Endothelial cell of umbilical vein (primary cell): ENCODE data around the gene FBXL14. TPM values are rescaled to one million over a fixed set of nuclear protein-coding genes. Genes with fewer than 3 reads are reported as not detected.

ENCODE experiments used
- BruUV-seq: library from RNA; stranded (reverse); fragments of 400-500 nt; replicated peaks from 2 replicates; lab custom pipeline; 2021; lab: Mats Ljungman, UMichigan
- CTCF ChIA-PET: fragments of 300-600, 350-600 bp; sonication (Branson Sonifier 250); formaldehyde crosslinking; loops from one replicate; lab custom pipeline; 2021; ENCODE audit warnings: antibody characterized with exemption, inconsistent platforms; lab: Charles Lee
- POLR2A ChIA-PET: fragments of 300-600, 350-600 bp; sonication (Branson Sonifier 250); formaldehyde crosslinking; loops from one replicate; lab custom pipeline; 2021; ENCODE audit warnings: antibody characterized with exemption, inconsistent platforms; lab: Charles Lee
- DNase-seq: peaks from one replicate; pipeline ENCODE4 v3.0.0-alpha.2; 2011; ENCODE audit warnings: low read depth, low spot score
- FAIRE-seq: peaks from 2 replicates; lab custom pipeline; 2011; peaks lifted over from hg19 to GRCh38; lab: Jason Lieb, UNC
- H2AFZ ChIP-seq: 2 replicates; pipeline ENCODE4 v1.6.0; 2012; ENCODE audit warnings: low read depth, low read length, control low read depth, inconsistent platforms
- H3K27ac ChIP-seq: 2 replicates; pipeline ENCODE4 v1.5.1; 2011; ENCODE audit warnings: low read depth, mild to moderate bottlenecking, control low read depth, low read length, moderate library complexity; ENCODE audit not compliant: insufficient read depth
- H3K27me3 ChIP-seq, 2 experiments: 2 replicates each; pipeline versions ENCODE4 v1.6.0 to v1.6.1; 2011; ENCODE audit warnings: low read length in 2 of 2, mixed read lengths in 1 of 2; ENCODE audit not compliant: control insufficient read depth in 2 of 2, insufficient read depth in 2 of 2
- H3K36me3 ChIP-seq, 2 experiments: 2 replicates in 1 of 2; 3 replicates in 1 of 2; pipeline ENCODE4 v1.5.1; 2011; ENCODE audit warnings: low read length in 2 of 2, mild to moderate bottlenecking in 1 of 2, moderate library complexity in 1 of 2; ENCODE audit not compliant: control insufficient read depth in 2 of 2, insufficient read depth in 2 of 2; ENCODE audit errors: extremely low read depth in 1 of 2
- H3K4me1 ChIP-seq: 3 replicates; pipeline ENCODE4 v1.5.1; 2011; ENCODE audit warnings: mild to moderate bottlenecking, low read length; ENCODE audit not compliant: control insufficient read depth, insufficient read depth; ENCODE audit errors: extremely low read depth
- H3K4me2 ChIP-seq: 2 replicates; pipeline ENCODE4 v1.6.1; 2011; ENCODE audit warnings: low read length, control low read depth, mixed read lengths; ENCODE audit not compliant: insufficient read depth
- H3K4me3 ChIP-seq, 3 experiments: fragments of 200-600 bp in 1 of 3; sonication (generic), shearing (Covaris generic) in 1 of 3; replicated peaks in 1 of 3; 2 replicates each; pipeline ENCODE4 v1.5.1; 2011 to 2016; ENCODE audit warnings: control low read depth in 3 of 3, low read length in 3 of 3, mild to moderate bottlenecking in 2 of 3, inconsistent platforms in 1 of 3, low read depth in 1 of 3, moderate library complexity in 1 of 3; ENCODE audit not compliant: insufficient read depth in 1 of 3
- H3K79me2 ChIP-seq: 2 replicates; pipeline ENCODE4 v1.6.0; 2012; ENCODE audit warnings: low read length, inconsistent platforms; ENCODE audit not compliant: control insufficient read depth, insufficient read depth
- H3K9ac ChIP-seq: replicated peaks from 2 replicates; pipeline ENCODE3; 2011; ENCODE audit warnings: low read length, control low read depth; ENCODE audit not compliant: insufficient read depth; ENCODE audit errors: extremely low read depth
- H3K9me1 ChIP-seq: replicated peaks from 3 replicates; pipeline ENCODE4 v1.6.0; 2011; ENCODE audit warnings: mild to moderate bottlenecking, low read length; ENCODE audit not compliant: control insufficient read depth, insufficient read depth; ENCODE audit errors: extremely low read depth
- H3K9me3 ChIP-seq: replicated peaks from 2 replicates; pipeline ENCODE4 v1.5.1; 2012; ENCODE audit warnings: low read length, inconsistent platforms; ENCODE audit not compliant: control insufficient read depth, insufficient read depth
- H4K20me1 ChIP-seq: replicated peaks from 2 replicates; pipeline ENCODE3; 2011; ENCODE audit warnings: mild to moderate bottlenecking, low read length; ENCODE audit not compliant: control insufficient read depth, insufficient read depth; ENCODE audit errors: extremely low read depth
- EZH2 ChIP-seq: IDR thresholded peaks from 2 replicates; pipeline ENCODE4 v1.6.1; 2012; ENCODE audit warnings: borderline replicate concordance, low read depth, mild to moderate bottlenecking, moderate library complexity, low read length, inconsistent platforms; ENCODE audit not compliant: severe bottlenecking
- FOS ChIP-seq: IDR thresholded peaks from 2 replicates; pipeline ENCODE4 v1.6.1; 2011; ENCODE audit warnings: mild to moderate bottlenecking, low read length, moderate library complexity, borderline replicate concordance; ENCODE audit not compliant: insufficient read depth
- GATA2 ChIP-seq: IDR thresholded peaks from 2 replicates; pipeline ENCODE4 v1.7.0; 2011; ENCODE audit warnings: low read depth, mild to moderate bottlenecking, moderate library complexity, mixed read lengths, low read length; ENCODE audit not compliant: insufficient read length, insufficient read depth
- JUN ChIP-seq: IDR thresholded peaks from 2 replicates; pipeline ENCODE4 v1.6.1; 2011; ENCODE audit warnings: borderline replicate concordance, low read depth; ENCODE audit not compliant: insufficient read length, insufficient read depth
- MYC ChIP-seq: IDR thresholded peaks from one replicate; pipeline ENCODE4 v1.6.1; 2011; ENCODE audit warnings: mild to moderate bottlenecking, low read depth, low read length
- POLR2A ChIP-seq: IDR thresholded peaks from 2 replicates; pipeline ENCODE4 v1.6.1; 2012; ENCODE audit warnings: low read depth, mild to moderate bottlenecking, control low read depth, low read length
- POLR2AphosphoS5 ChIP-seq: IDR thresholded peaks from 2 replicates; pipeline ENCODE4 v1.6.1; 2012; ENCODE audit warnings: low read depth, mild to moderate bottlenecking, control low read depth, low read length, moderate library complexity; ENCODE audit not compliant: insufficient read depth
- dilution Hi-C: fragments of 300-500 bp; cut with MboI; formaldehyde crosslinking; loops from one replicate; pipeline ENCODE4 v1.15.0; 2019; ENCODE audit warnings: low sequenced_read_pairs; ENCODE audit not compliant: extremely low pct_ligation_motif_present
- intact Hi-C: fragments of 100-400 bp; cut with micrococcal nuclease; formaldehyde crosslinking; loops from one replicate; pipeline ENCODE4 v1.10.0; 2022
- polyA plus RNA-seq, 4 experiments: library from polyadenylated mRNA; depleted of rRNA in 3 of 4; stranded (reverse) in 3 of 4; unstranded in 1 of 4; fragments of >200 nt; gene quantifications; 2 replicates each; pipeline versions ENCODE4 v1.2.1 to v1.2.3, GENCODE V29; 2011 to 2012; ENCODE audit warnings: missing spikeins in 1 of 4
- total RNA-seq: library from RNA; stranded (reverse); gene quantifications from 2 replicates; pipeline ENCODE4 v1.2.3, GENCODE V29; 2021
- TF ChIP-seq, protein P1 (sequence below), 2 donors: IDR thresholded peaks; 1 replicate in 1 of 2; 2 replicates in 1 of 2; pipeline ENCODE4 v1.5.1; 2011; ENCODE audit warnings: low read length in 2 of 2, mild to moderate bottlenecking in 2 of 2, moderate library complexity in 2 of 2, control low read depth in 1 of 2, inconsistent platforms in 1 of 2, low read depth in 1 of 2; ENCODE audit not compliant: insufficient read depth in 1 of 2; ENCODE audit errors: extremely low read depth in 1 of 2
- TF ChIP-seq, protein P2 (sequence below): IDR thresholded peaks from 2 replicates; pipeline ENCODE4 v1.6.1; 2011; ENCODE audit not compliant: insufficient read depth, insufficient read length

FBXL14 gene
- total and polyA plus RNA-seq, 2 donors (not counting 3 experiments of a cell fraction or from before 2014, with no cell fraction given): 11.3 to 15.7 TPM

DNA sequence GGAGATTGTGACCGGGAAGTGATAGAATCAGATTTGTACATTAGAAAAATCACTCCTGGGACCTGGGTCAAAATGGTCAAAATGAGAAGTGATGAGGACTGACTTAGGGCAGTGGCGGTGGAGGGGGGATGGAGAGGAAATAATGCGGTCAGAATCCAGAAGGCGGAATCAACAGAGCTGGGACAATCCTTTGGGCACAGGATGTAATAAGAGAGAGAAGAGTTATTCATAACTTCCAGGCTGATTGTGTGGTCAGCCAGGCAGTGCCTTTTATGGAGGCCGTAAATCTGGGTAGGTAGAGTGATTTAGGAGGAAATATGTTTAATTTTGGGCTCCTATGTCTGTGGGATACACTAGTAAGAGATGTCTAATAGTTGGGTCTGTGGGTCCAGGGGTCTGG is 21.6 kb downstream of the FBXL14 start:
- ChIA-PET CTCF (interaction anchor here (0.5 to 12.7 kb wide), 4 partner anchors 10 to 1034 kb away, joined by 3 to 469 read pairs (median 12); no protein-coding TSS in a partner anchor), POLR2A (no interaction called here)
- intact Hi-C loops: no loop called here
- no peaks in the 10 kb centered on the region for H4K20me1 ChIP-seq
- TF ChIP-seq JUN (no peak), POLR2AphosphoS5 (no peak), EZH2 (no peak), FOS (no peak), GATA2 (no peak), MYC (no peak), POLR2A (no peak)
- TF ChIP-seq, protein P1, sequence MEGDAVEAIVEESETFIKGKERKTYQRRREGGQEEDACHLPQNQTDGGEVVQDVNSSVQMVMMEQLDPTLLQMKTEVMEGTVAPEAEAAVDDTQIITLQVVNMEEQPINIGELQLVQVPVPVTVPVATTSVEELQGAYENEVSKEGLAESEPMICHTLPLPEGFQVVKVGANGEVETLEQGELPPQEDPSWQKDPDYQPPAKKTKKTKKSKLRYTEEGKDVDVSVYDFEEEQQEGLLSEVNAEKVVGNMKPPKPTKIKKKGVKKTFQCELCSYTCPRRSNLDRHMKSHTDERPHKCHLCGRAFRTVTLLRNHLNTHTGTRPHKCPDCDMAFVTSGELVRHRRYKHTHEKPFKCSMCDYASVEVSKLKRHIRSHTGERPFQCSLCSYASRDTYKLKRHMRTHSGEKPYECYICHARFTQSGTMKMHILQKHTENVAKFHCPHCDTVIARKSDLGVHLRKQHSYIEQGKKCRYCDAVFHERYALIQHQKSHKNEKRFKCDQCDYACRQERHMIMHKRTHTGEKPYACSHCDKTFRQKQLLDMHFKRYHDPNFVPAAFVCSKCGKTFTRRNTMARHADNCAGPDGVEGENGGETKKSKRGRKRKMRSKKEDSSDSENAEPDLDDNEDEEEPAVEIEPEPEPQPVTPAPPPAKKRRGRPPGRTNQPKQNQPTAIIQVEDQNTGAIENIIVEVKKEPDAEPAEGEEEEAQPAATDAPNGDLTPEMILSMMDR (IDR thresholded peaks at IDR 0.05; ENCODE audit: extremely low read depth in 1 of 2, insufficient read depth in 1 of 2, low read depth in 1 of 2, low read length in 2 of 2): no peak
- TF ChIP-seq, protein P2, sequence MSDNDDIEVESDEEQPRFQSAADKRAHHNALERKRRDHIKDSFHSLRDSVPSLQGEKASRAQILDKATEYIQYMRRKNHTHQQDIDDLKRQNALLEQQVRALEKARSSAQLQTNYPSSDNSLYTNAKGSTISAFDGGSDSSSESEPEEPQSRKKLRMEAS: no peak
- H3K4me2 ChIP-seq: no peak overlapping the region
- peaks cover 16 to 30% of the 10 kb centered on the region in 2 experiments for H3K27me3 ChIP-seq
- no peaks in the 10 kb centered on the region for H3K79me2 ChIP-seq
- H3K4me3 ChIP-seq: no peak overlapping the region
- H3K4me1 ChIP-seq: peaks cover 4% of the 10 kb centered on the region
- no peak for DNase-seq
- H3K9ac ChIP-seq: no peak overlapping the region
- no peak overlapping the region for H2AFZ ChIP-seq
- no TSS peak for BruUV-seq
- H3K27ac ChIP-seq: no peak overlapping the region
- H3K36me3 ChIP-seq: no peaks in the 10 kb centered on the region
- FAIRE-seq: no peak
- dilution Hi-C loops: loop anchor here (25.0 kb wide), 1 partner anchor 460 kb away; no protein-coding TSS in a partner anchor
- H3K9me3 ChIP-seq: no peaks in the 10 kb centered on the region
- no peaks in the 10 kb centered on the region for H3K9me1 ChIP-seq
